Measurements from ENCODE around the gene APCDD1. TPM values are rescaled to one million over a fixed set of nuclear protein-coding genes. Genes with fewer than 3 reads are reported as not detected.

Gene APCDD1
- under 0.01 TPM in 1 of 2 replicates, not detected in the other for total RNA-seq

DNA sequence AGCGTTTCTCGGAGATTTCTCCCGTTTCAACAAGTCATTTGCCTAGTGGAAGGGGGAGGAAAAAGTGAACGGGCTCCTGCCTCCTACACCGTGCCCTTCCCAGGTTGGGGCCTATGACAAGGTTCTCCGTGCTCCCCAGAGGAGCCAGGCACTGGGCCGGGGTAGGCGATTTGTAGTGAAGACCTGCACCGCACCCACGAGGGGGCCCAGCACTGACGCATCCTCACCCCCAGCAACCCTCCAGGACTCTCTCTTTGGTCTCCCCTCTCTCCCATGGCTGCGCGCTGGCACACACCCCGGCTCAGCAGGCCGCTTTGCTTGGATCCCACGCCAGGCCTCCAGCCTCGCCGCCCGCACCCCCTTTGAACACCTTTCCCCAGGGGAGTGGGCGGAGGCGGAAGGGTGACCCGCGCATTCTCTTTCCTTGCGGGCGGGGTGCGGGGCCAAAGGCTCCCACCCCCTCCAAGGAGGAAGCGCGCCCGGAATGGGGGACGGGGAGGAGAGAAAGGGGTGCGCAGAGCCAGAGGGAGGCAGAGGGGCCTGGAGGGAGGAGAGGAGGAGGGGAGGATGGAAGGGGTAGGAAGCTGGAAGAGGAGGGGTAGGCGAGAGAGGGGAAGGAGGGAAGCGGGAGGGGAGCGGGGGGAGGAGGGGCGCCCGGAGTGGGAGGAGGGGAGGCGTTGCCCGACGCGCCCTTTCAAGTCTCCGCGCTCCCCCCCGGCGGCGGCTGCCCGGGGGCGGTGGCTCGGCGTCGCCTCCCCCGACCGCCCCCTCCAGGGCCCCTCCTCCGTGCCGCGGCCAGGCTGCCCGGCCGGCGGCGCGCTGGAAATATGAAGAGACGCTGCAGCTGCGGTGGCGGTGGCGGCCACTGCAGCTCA is at the start of gene APCDD1:
Gene APCDD1 (plus strand): TSS at position 830 of the 875 bp plus-strand sequence. CDS start 347 bp downstream, outside the sequence.

DNA sequence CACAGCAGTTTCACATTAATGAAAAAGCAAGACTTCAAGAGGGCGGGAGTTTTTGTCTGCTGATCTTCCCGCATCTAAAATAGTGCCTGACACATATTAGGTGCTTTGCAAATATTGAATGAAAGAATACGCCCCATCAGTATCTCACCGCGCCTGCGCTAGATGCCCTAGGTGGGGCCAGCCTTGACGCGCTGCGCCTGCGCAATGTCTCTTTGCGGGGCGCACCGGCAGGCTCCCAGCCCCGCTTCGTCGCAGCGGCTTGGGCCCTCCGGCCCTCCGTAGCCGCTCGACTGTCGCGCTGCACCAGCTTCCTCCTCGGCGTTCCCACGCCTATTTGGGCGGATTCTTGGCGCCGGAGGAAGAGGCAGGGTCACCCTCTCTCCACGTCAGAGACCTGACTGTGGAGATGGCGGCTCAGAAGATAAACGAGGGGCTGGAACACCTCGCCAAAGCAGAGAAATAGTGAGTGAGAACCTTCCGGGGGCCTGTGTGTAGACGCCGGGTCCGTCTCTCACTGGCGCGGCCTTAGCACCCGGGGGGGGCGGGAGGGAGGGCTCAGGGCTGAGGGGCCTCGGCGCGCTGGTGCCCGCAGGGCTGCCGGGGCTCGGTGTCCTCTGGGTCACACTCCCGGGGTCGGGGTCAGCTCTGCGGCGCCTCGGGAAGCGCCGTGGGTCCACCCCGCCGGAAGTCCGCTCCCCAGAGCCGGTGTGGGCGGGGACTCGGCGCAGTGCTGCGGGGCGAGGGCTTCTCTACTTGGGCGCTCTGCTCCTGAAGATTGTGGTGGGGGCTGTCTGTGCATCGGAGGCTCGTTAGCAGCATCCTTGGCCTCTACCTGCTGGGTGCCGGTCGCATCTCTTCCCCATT is 71.5 kb downstream of the APCDD1 start, which contains the start of gene NAPG:
Gene NAPG (plus strand): TSS at position 331 of the 864 bp plus-strand sequence. CDS start 76 bp downstream, at position 407.

Other genes starting within 250 kb of the APCDD1 start
- 38.6 and 50.3 TPM in 2 replicates for gene NAPG, start 71.4 kb downstream of the APCDD1 start, total RNA-seq

All from tracheal epithelial cell (primary cell).